ENCODE results near the gene SERPINA3.

The SERPINA3 gene

DNA sequence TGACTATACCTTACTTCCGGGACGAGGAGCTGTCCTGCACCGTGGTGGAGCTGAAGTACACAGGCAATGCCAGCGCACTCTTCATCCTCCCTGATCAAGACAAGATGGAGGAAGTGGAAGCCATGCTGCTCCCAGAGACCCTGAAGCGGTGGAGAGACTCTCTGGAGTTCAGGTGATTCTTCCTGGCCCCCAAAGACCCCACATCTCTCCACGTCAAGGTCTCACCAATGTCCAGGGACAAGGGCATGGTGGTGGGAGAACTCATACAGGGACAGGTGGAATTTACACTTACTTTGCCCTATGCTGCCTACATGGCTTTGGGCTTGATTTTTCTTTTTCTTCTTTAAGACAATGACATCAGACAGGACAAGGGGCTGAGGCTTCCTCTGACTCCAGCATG, 7.1 kb downstream of the SERPINA3 start:
- H3K4me3 ChIP-seq (ENCODE audit: low read depth, low read length): no peak overlapping the region
- TF ChIP-seq, protein P1, sequence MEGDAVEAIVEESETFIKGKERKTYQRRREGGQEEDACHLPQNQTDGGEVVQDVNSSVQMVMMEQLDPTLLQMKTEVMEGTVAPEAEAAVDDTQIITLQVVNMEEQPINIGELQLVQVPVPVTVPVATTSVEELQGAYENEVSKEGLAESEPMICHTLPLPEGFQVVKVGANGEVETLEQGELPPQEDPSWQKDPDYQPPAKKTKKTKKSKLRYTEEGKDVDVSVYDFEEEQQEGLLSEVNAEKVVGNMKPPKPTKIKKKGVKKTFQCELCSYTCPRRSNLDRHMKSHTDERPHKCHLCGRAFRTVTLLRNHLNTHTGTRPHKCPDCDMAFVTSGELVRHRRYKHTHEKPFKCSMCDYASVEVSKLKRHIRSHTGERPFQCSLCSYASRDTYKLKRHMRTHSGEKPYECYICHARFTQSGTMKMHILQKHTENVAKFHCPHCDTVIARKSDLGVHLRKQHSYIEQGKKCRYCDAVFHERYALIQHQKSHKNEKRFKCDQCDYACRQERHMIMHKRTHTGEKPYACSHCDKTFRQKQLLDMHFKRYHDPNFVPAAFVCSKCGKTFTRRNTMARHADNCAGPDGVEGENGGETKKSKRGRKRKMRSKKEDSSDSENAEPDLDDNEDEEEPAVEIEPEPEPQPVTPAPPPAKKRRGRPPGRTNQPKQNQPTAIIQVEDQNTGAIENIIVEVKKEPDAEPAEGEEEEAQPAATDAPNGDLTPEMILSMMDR (IDR thresholded peaks at IDR 0.05; ENCODE audit: low read depth, low read length): no peak

DNA sequence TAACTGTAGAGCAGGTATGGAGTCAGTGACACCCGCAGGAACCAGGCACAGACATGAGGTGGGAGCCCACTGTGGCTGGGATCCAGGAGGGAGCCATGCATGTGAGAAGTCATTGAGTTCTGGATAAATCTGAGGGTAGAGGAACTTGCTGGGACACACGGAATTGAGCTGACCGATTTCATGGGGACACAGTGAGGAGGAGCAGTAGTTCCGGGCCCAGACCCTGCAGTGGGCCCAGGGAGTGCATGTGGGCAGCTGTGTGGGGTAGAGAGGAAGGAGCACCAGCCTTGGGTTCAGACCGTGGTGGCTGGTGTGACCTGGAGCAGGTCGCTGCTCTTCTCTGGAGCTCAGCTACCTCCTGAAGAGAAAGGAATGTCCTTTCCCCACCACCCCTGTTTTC, 8.4 kb downstream of the SERPINA3 start:
- H3K4me3 ChIP-seq (ENCODE audit: low read depth, low read length): no peak overlapping the region
- TF ChIP-seq, protein P1 (IDR thresholded peaks at IDR 0.05; ENCODE audit: low read depth, low read length): no peak

DNA sequence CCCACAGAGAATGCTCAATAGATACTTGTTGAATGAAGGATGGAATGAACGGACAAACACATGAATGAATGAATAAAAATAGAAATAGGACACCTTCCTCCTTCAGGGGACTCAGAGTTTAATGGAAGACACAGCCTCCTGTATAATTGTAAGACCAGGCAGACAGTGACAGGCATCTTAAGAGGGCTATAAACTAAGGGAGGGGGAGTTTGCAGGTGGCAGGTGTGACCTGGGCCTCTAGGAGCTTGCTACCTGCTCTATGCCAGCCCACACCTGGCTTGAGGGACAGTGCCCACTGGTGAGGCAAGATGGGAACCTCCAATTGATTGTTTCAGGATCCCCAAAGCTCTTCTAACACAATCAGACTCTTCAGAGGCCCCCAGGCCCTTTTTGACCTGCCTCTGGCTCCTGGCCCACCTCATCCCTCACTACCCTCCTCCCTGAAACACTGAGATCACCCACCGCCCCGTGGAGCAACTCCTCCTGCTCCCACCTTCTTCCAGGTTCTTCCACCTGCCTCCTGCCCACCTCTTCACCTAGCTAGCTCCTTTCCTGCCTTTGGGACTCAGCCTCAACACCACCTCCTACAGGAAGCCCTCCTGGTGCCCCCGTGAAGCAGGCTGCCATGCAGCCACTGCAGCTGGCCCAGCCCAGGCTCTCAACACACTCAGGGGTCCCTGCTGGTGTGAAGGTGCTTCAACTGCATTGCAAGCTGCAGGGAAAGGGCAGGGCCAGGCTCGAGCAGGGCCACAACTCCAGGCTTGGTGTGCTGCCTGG, 9.4 kb downstream of the SERPINA3 start:
- H3K4me3 ChIP-seq (ENCODE audit: low read depth, low read length): no peak overlapping the region
- TF ChIP-seq, protein P1 (IDR thresholded peaks at IDR 0.05; ENCODE audit: low read depth, low read length): no peak

DNA sequence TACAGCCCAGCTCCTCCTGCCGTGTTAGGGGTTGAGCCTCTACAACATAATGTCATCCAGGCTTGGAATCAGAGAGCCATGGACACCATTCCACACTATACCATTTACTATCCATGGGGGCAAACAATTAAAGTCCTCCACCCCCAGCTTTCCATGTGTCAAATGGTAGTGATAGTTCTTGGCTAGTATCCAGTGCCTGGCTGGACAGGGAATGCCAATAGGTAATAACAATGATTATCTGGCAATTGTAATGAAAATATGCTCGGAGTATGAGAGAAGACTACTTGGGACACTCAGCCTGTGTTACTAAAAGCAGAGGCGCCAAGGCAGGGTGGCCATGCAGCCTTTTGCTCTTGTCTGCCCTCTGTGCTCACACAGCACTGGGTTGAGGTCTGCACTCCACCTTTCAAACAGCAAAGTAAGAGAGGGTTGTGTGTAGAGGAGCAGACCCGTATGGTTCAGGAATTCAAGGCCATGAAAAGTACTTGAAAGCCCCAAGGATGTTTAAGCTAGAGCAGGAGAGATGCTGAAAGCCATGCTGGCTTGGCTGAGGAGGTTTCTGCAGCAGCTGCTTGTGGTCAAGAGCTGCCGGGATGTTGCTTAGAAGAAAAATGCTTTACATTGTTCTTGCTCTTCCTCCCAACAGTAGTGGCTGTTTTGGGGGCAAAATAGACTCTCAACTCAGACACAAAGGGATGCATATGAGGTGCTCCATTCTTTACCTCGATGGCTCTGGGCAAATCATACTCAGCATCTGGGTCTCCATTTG, 10.6 kb downstream of the SERPINA3 start:
- no peak overlapping the region for H3K4me3 ChIP-seq (ENCODE audit: low read depth, low read length)
- TF ChIP-seq, protein P1 (IDR thresholded peaks at IDR 0.05; ENCODE audit: low read depth, low read length): no peak

DNA sequence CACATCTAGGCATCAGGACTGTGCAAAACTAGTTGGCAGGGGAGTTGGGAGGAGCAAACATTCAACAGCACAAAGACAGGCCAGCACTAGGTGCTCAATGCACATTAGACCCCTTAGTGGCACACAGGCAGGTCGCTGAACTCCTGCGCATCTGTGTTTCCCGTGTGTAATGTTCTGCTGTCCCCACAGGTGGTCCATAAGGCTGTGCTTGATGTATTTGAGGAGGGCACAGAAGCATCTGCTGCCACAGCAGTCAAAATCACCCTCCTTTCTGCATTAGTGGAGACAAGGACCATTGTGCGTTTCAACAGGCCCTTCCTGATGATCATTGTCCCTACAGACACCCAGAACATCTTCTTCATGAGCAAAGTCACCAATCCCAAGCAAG, 11.2 kb downstream of the SERPINA3 start:
- no peak overlapping the region for H3K4me3 ChIP-seq (ENCODE audit: low read depth, low read length)
- TF ChIP-seq, protein P1 (IDR thresholded peaks at IDR 0.05; ENCODE audit: low read depth, low read length): no peak

DNA sequence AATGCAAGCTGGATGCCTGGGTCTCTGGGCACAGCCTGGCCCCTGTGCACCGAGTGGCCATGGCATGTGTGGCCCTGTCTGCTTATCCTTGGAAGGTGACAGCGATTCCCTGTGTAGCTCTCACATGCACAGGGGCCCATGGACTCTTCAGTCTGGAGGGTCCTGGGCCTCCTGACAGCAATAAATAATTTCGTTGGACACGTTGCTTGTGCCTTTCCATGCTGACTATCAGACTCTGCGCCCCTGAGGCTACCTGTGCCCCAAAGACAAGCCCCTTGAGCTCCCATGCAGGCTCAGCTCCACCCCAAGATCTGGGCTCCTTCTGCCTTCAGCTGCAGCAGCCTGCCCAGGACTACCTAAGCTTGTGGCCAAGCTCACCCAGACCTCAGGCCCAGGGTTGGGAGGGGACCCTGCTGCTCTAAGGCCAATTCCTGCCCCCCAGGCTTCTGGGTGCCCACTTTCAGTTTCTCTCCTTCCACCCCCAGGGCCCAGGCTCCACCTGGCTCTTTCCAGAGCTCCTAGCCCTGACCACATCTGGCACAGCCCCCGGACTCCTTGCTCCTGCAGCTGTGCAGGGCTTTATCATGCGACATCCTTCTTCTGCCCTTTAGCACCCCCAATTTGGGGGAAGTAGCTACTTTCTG, 11.8 kb downstream of the SERPINA3 start:
- no peak overlapping the region for H3K4me3 ChIP-seq (ENCODE audit: low read depth, low read length)
- TF ChIP-seq, protein P1 (IDR thresholded peaks at IDR 0.05; ENCODE audit: low read depth, low read length): no peak
